Muscle layer of colon (tissue), 2 donors: Measurements from ENCODE around the gene RANBP10.
"Not testable (repeated sequence)": the region's sequence is repeated elsewhere in the genome, so short reads cannot be mapped to it uniquely, and the experiment has no call there.

Experiments used
- H3K27ac ChIP-seq: one replicate; pipeline ENCODE4 v1.7.0; 2013; ENCODE audit warnings: low read depth, mild to moderate bottlenecking, low read length, moderate library complexity
- H3K27me3 ChIP-seq, 2 donors: one replicate each; pipeline ENCODE4 v1.7.0; 2013; ENCODE audit warnings: low read length in 2 of 2, mild to moderate bottlenecking in 2 of 2; ENCODE audit not compliant: insufficient read depth in 2 of 2, control insufficient read depth in 1 of 2
- H3K36me3 ChIP-seq: one replicate; pipeline ENCODE4 v1.7.0; 2013; ENCODE audit warnings: mild to moderate bottlenecking, low read length; ENCODE audit not compliant: insufficient read depth
- H3K4me1 ChIP-seq: one replicate; pipeline ENCODE4 v1.7.0; 2013; ENCODE audit warnings: mild to moderate bottlenecking, low read length; ENCODE audit not compliant: insufficient read depth
- H3K4me3 ChIP-seq, 2 donors: one replicate each; pipeline ENCODE4 v1.7.0; 2013; ENCODE audit warnings: low read length in 2 of 2, low read depth in 1 of 2, mild to moderate bottlenecking in 1 of 2, moderate library complexity in 1 of 2
- H3K9ac ChIP-seq: one replicate; pipeline ENCODE4 v1.7.0; 2013; ENCODE audit warnings: low read length
- H3K9me3 ChIP-seq: one replicate; pipeline ENCODE4 v1.7.0; 2013; ENCODE audit warnings: mild to moderate bottlenecking, low read length
- donor health status: abdominal sarcoma.
- donor health status: Adenocarcinoma of cecum.

RANBP10 gene

DNA sequence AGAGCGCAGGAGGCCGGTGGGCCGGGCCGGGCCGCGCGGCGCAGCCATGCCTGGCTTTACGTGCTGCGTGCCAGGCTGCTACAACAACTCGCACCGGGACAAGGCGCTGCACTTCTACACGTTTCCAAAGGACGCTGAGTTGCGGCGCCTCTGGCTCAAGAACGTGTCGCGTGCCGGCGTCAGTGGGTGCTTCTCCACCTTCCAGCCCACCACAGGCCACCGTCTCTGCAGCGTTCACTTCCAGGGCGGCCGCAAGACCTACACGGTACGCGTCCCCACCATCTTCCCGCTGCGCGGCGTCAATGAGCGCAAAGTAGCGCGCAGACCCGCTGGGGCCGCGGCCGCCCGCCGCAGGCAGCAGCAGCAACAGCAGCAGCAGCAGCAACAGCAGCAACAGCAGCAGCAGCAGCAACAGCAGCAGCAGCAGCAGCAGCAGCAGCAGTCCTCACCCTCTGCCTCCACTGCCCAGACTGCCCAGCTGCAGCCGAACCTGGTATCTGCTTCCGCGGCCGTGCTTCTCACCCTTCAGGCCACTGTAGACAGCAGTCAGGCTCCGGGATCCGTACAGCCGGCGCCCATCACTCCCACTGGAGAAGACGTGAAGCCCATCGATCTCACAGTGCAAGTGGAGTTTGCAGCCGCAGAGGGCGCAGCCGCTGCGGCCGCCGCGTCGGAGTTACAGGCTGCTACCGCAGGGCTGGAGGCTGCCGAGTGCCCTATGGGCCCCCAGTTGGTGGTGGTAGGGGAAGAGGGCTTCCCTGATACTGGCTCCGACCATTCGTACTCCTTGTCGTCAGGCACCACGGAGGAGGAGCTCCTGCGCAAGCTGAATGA lies 36.4 kb upstream of the RANBP10 start:
- Histone ChIP-seq H3K27me3 (no peaks in the 10 kb centered on the region), H3K4me1 (peaks cover 39% of the 10 kb centered on the region), H3K9ac (peak overlapping the region; percentile 73)

DNA sequence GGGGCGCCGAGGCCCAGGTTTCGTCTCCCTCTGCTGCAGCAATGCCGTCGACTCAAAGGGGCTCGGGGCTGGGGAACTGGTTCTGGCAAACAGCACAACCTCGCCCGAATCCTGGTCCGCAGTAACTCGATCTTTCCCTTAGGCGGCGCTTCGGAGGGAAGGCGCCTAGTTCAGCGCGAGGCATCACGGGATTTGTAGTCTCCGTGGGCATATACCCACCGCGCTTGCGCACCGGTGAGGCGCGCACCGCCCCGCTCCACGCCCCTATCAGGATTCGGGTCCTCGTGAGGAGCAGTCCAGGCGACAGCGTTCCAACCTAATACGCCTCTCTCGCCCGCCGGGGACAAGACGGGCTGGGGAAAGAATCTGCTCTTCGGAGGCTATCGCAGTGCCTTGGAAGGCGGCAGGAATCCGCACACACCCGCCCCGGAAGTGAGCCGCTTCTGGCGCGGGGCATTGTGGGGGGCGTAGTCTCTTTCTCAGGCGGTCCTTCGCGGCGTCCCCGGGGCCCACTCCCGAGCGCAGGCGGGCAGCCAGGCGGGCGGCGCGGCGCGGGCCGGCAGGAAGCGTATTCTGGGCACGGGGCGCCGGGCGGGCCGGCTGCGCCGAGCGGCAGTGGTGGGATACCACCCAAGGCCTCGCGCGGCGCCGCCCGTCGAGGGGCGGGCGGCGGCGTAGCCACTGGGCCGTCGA lies 35.6 kb upstream of the RANBP10 start, which contains the start of gene THAP11:
TSS of gene THAP11 (plus strand) at position 505 of the 693 bp plus-strand sequence. CDS start 235 bp downstream, outside the sequence.
- no peaks in the 10 kb centered on the region for H3K36me3 ChIP-seq
- peak within 1 kb of the TSS; percentile 80 to 96 for H3K4me3 ChIP-seq
- peak within 1 kb of the TSS; percentile 100 for H3K27ac ChIP-seq

More for the DNA sequence above, 36.4 kb upstream of the RANBP10 start:
- Histone ChIP-seq H3K9me3 (no peaks in the 10 kb centered on the region), H3K4me3 (peak overlapping the region; percentile 80 to 96), H3K27ac (peak overlapping the region; percentile 100), H3K36me3 (no peaks in the 10 kb centered on the region)

DNA sequence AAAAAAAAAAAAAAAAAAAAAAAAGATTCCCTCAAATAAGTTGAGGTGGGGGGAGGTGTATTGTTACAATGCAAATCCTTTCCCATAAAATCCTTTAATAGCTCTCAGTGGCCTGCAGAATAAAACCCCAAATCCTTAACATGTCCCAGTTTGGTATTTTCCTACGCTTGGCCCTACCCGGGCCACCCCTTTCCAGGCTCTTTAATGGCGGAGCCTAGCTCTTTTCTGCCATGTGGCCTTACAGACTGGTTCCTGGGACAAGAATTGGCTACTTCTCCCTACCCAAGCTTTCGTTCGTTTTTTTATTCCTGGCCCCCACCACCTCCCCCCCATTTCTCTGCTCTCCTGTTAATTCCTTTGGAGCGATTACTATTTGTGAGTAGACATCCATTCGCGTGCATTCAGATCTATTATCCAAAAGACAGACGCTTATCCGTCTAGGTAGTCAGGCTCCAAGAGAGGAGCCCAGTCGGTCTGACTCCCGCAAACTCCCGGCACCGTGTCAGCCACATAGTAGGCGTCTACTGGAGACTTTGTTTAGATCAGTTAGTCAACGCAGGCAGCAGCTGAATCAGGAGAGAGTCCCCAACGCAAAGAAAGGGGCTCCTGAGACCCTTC lies 34.9 kb upstream of the RANBP10 start:
- Histone ChIP-seq H3K4me1 (peaks cover 36% of the 10 kb centered on the region), H3K27ac (peak overlapping the region; percentile 100), H3K9ac (peak overlapping the region; percentile 50)

More for the DNA sequence above, 35.6 kb upstream of the RANBP10 start, which contains the start of gene THAP11:
- no peaks in the 10 kb centered on the region for H3K27me3 ChIP-seq
- H3K4me1 ChIP-seq: peaks cover 36% of the 10 kb centered on the region
- peak within 1 kb of the TSS; percentile 73 for H3K9ac ChIP-seq
- no peaks in the 10 kb centered on the region for H3K9me3 ChIP-seq

GRCh38 chr16:67837811-67838210 lies 31.5 kb upstream of the RANBP10 start:
- Histone ChIP-seq H3K27ac (no peak overlapping the region), H3K9ac (no peak overlapping the region), H3K27me3 (no peaks in the 10 kb centered on the region), H3K9me3 (no peaks in the 10 kb centered on the region), H3K4me3 (no peak overlapping the region), H3K4me1 (peaks cover 15% of the 10 kb centered on the region), H3K36me3 (no peaks in the 10 kb centered on the region)

More for the DNA sequence above, 34.9 kb upstream of the RANBP10 start:
- no peaks in the 10 kb centered on the region for H3K27me3 ChIP-seq
- H3K36me3 ChIP-seq: no peaks in the 10 kb centered on the region
- peak overlapping the region; percentile 80 to 96 for H3K4me3 ChIP-seq
- no peaks in the 10 kb centered on the region for H3K9me3 ChIP-seq

DNA sequence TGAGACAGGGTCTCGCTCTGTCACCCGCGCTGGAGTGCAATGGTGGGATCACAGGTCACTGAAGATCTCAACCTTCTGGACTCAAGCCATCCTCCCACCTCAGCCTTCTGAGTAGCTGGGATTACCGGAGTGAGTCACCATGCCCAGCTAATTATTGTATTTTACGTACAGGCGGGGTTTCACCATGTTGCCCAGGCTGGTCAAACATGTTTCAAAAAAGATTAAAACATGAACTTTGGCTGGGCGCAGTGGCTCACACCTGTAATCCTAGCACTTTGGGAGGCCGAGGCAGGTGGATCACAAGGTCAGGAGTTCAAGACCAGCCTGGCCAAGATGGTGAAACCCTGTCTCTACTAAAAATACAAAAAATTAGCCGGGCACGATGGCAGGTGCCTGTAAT lies 30.8 kb upstream of the RANBP10 start:
- not testable (repeated sequence) for H3K36me3 ChIP-seq, H3K4me3 ChIP-seq, H3K27ac ChIP-seq, H3K9ac ChIP-seq, H3K27me3 ChIP-seq, H3K9me3 ChIP-seq
- H3K4me1 ChIP-seq: peaks cover 22% of the 10 kb centered on the region

DNA sequence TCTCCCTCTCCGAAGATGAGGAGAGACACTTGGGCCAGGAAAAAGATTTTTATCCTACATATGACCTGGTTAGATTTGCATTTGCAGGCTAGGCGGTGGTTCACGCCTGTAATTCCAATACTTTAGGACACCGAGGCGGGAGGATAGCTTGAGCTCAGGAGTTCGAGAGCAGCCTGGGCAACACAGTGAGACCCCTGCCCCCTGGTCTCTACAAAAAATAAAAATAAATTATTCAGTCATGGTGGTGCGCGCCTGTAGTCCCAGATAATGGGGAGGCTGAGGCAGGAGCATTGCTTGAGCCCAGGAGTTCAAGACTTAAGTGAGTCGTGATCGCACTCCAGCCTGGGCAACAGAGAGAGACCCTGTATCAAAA lies 27.9 kb upstream of the RANBP10 start:
- Histone ChIP-seq H3K36me3 (peaks cover 33% of the 10 kb centered on the region), H3K4me3 (peak overlapping the region in 1 of 2 donors; percentile 92), H3K9ac (peak overlapping the region; percentile 95), H3K27ac (no peak overlapping the region), H3K4me1 (peaks cover 19% of the 10 kb centered on the region), H3K9me3 (no peaks in the 10 kb centered on the region), H3K27me3 (no peaks in the 10 kb centered on the region)

DNA sequence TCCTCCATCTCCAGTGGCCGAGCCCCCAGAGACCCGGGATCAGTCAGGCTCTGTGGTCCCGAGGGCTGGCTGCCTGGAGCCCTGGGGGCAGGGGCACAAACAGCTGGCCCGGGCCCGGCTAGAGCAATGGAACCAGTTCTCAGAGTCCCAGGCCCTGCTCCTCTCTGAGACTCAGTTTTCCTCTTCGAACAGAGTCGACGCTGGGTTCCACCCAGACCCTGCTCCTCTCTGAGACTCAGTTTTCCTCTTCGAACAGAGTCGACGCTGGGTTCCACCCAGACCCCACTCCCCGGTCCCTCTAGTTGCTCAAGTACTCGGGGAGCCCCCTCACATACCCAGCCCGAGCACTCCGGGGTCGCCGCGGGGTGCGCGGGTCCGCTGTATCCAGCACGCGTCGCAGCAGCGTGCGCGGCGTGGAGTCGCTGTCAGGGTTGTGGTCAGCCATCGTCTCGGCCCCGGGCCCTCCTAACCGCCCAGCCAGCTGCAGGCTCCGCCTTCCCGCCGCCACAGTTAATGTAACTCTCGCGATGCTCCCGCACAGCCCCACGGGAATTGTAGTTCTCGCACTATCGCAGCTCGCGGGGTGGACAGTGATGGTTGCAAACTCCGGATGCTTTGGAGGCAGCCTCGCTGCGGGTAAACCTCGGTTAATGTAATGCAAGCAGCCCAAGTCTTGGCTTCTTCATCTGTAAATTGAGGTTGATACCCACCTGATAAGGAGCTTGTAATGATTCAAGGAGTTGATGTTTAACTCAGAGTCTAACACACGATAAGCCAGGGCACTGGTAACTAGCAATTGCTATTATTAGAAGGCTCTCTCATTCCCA lies 27.3 kb upstream of the RANBP10 start:
- Histone ChIP-seq H3K9me3 (no peaks in the 10 kb centered on the region), H3K27me3 (no peaks in the 10 kb centered on the region), H3K4me3 (peak overlapping the region; percentile 75 to 92), H3K36me3 (peaks cover 37% of the 10 kb centered on the region), H3K9ac (peak overlapping the region; percentile 95), H3K4me1 (peaks cover 19% of the 10 kb centered on the region), H3K27ac (peak overlapping the region; percentile 47)

GRCh38 chr16:67833030-67833414 lies 26.7 kb upstream of the RANBP10 start:
- H3K27ac ChIP-seq: peak overlapping the region; percentile 47

GRCh38 chr16:67828651-67829050 lies 22.3 kb upstream of the RANBP10 start:
- Histone ChIP-seq H3K9ac (no peak overlapping the region), H3K27me3 (no peaks in the 10 kb centered on the region), H3K27ac (no peak overlapping the region), H3K4me3 (no peak overlapping the region), H3K4me1 (peaks cover 13% of the 10 kb centered on the region), H3K36me3 (peaks cover 48% of the 10 kb centered on the region), H3K9me3 (no peaks in the 10 kb centered on the region)

More at GRCh38 chr16:67833030-67833414, 26.7 kb upstream of the RANBP10 start:
- no peaks in the 10 kb centered on the region for H3K27me3 ChIP-seq
- H3K9me3 ChIP-seq: no peaks in the 10 kb centered on the region
- H3K36me3 ChIP-seq: peaks cover 41% of the 10 kb centered on the region
- peaks cover 19% of the 10 kb centered on the region for H3K4me1 ChIP-seq
- H3K4me3 ChIP-seq: peak overlapping the region; percentile 75 to 92
- peak overlapping the region; percentile 95 for H3K9ac ChIP-seq

GRCh38 chr16:67825906-67826305 lies 19.5 kb upstream of the RANBP10 start:
- Histone ChIP-seq H3K9ac (no peak overlapping the region), H3K9me3 (no peaks in the 10 kb centered on the region), H3K4me1 (no peaks in the 10 kb centered on the region), H3K4me3 (no peak overlapping the region), H3K27me3 (no peaks in the 10 kb centered on the region), H3K27ac (no peak overlapping the region), H3K36me3 (peaks cover 32% of the 10 kb centered on the region)
